ENCODE data around the gene HGF.

DNA sequence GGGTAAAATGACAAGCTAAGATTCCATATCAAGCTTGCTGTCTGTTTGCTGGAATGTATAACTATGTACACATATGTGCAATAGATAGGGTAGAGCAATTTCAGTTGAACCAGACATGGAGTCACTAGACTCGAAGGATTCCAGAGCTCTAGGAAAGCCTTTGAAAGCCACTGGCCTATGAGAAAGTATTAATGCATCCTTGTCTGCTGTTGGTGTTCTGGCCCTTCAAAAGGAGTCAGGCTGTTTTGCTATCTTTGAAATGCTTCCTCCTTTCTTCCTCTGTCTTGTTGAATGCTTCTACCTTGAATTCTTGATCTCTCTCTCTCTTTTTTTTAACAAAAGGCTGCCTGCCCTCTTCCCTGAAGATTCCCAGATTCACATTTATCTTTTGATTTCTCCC is 20.8 kb upstream of the HGF start:
- TF ChIP-seq, protein P1, sequence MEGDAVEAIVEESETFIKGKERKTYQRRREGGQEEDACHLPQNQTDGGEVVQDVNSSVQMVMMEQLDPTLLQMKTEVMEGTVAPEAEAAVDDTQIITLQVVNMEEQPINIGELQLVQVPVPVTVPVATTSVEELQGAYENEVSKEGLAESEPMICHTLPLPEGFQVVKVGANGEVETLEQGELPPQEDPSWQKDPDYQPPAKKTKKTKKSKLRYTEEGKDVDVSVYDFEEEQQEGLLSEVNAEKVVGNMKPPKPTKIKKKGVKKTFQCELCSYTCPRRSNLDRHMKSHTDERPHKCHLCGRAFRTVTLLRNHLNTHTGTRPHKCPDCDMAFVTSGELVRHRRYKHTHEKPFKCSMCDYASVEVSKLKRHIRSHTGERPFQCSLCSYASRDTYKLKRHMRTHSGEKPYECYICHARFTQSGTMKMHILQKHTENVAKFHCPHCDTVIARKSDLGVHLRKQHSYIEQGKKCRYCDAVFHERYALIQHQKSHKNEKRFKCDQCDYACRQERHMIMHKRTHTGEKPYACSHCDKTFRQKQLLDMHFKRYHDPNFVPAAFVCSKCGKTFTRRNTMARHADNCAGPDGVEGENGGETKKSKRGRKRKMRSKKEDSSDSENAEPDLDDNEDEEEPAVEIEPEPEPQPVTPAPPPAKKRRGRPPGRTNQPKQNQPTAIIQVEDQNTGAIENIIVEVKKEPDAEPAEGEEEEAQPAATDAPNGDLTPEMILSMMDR (IDR thresholded peaks at IDR 0.05; ENCODE audit: low read length) = no peak
- TF ChIP-seq EZH2 (IDR thresholded peaks at IDR 0.05; ENCODE audit: borderline replicate concordance, low read length) = no peak

All from OCI-LY1 (cell line).